Tibial nerve (tissue), 4 donors: Measurements from ENCODE around the gene PLEKHA7.
"Not testable (repeated sequence)": the region's sequence is repeated elsewhere in the genome, so short reads cannot be mapped to it uniquely, and the experiment has no call there.

ENCODE experiments used
- CTCF ChIP-seq, 5 experiments: fragments of 200-600 bp in 3 of 5; fragments of 450-650 bp in 2 of 5; sonication (generic) in 3 of 5; IDR thresholded peaks; one replicate each; pipeline ENCODE4 v1.5.1; 2016 to 2019; ENCODE audit warnings: antibody characterized with exemption in 5 of 5, mild to moderate bottlenecking in 3 of 5, moderate library complexity in 2 of 5
- EP300 ChIP-seq, 2 donors: sonication (generic); formaldehyde crosslinking; IDR thresholded peaks; one replicate each; pipeline ENCODE4 v1.6.1; 2017; ENCODE audit warnings: antibody characterized with exemption in 2 of 2, mild to moderate bottlenecking in 1 of 2
- POLR2A ChIP-seq, 2 donors: fragments of 450-650 bp; IDR thresholded peaks; one replicate each; pipeline ENCODE4 v1.6.1; 2017; ENCODE audit warnings: antibody characterized with exemption in 2 of 2, mild to moderate bottlenecking in 2 of 2, moderate library complexity in 2 of 2

- TF ChIP-seq CTCF, POLR2A, EP300 (IDR thresholded peaks at IDR 0.05): not testable (repeated sequence)
Measured at GRCh38 chr11:16887887-16888286, 126.3 kb downstream of the PLEKHA7 start.
